WTC11 (cell line): ENCODE data around the gene NR2F1.

ENCODE experiments used
- CTCF ChIP-seq: fragments of 200-600 bp; IDR thresholded peaks from 2 replicates; pipeline ENCODE4 v1.8.0; 2022; ENCODE audit warnings: antibody characterized with exemption
- FOXJ3 ChIP-seq: sonication (generic); formaldehyde crosslinking; IDR thresholded peaks from 2 replicates; pipeline ENCODE4 v1.9.0; 2021; ENCODE audit warnings: missing genetic modification reagents, mild to moderate bottlenecking, borderline replicate concordance
- FOXK1 ChIP-seq: sonication (generic); formaldehyde crosslinking; IDR thresholded peaks from 2 replicates; pipeline ENCODE4 v1.8.0; 2022; ENCODE audit warnings: mild to moderate bottlenecking, moderate library complexity, missing genetic modification reagents
- NR1H2 ChIP-seq: sonication (generic); formaldehyde crosslinking; IDR thresholded peaks from 2 replicates; pipeline ENCODE4 v1.9.0; 2021; ENCODE audit warnings: mild to moderate bottlenecking, moderate library complexity, missing genetic modification reagents
- TP53 ChIP-seq: sonication (generic); formaldehyde crosslinking; IDR thresholded peaks from 2 replicates; pipeline ENCODE4 v1.8.1; 2023; ENCODE audit warnings: mild to moderate bottlenecking, missing genetic modification reagents
- ZNF121 ChIP-seq: sonication (generic); formaldehyde crosslinking; IDR thresholded peaks from 2 replicates; pipeline ENCODE4 v1.8.0; 2023; ENCODE audit warnings: missing genetic modification reagents

- TF ChIP-seq TP53 (CRISPR knock-in tag), result no peak
- no peak for TF ChIP-seq CTCF
- no peak for TF ChIP-seq FOXK1 (CRISPR knock-in tag)
- no peak for TF ChIP-seq ZNF121 (CRISPR knock-in tag)
- TF ChIP-seq FOXJ3, result no peak
- TF ChIP-seq NR1H2 (CRISPR knock-in tag), result no peak
Observed at GRCh38 chr5:93611976-93612854, 29.2 kb downstream of the NR2F1 start.
